ENCODE results near the gene CD40LG.

The CD40LG gene

GRCh38 chrX:136662104-136662503 is 14.1 kb downstream of the CD40LG start:
- no peak for TF ChIP-seq CTCF (conservative IDR thresholded peaks at IDR 0.05)
- no peak for TF ChIP-seq ZFX (IDR thresholded peaks at IDR 0.05)
- H3K27ac ChIP-seq, result no peak overlapping the region

- H3K27ac ChIP-seq, result no peak overlapping the region
Measured at GRCh38 chrX:136662976-136663375, 15.0 kb downstream of the CD40LG start.

GRCh38 chrX:136665258-136665900 is 17.4 kb downstream of the CD40LG start:
- no peak for TF ChIP-seq ZFX (IDR thresholded peaks at IDR 0.05)
- TF ChIP-seq CTCF (conservative IDR thresholded peaks at IDR 0.05), result no peak
- no peak overlapping the region for H3K27ac ChIP-seq

More at GRCh38 chrX:136662976-136663375, 15.0 kb downstream of the CD40LG start:
- TF ChIP-seq CTCF (conservative IDR thresholded peaks at IDR 0.05) (no peak), ZFX (IDR thresholded peaks at IDR 0.05) (no peak)

GRCh38 chrX:136666088-136666487 is 18.1 kb downstream of the CD40LG start:
- TF ChIP-seq ZFX (IDR thresholded peaks at IDR 0.05) (no peak), CTCF (conservative IDR thresholded peaks at IDR 0.05) (no peak)
- no peak overlapping the region for H3K27ac ChIP-seq

- no peak overlapping the region for H3K27ac ChIP-seq
- no peak for TF ChIP-seq ZFX (IDR thresholded peaks at IDR 0.05)
- no peak for TF ChIP-seq CTCF (conservative IDR thresholded peaks at IDR 0.05)
Measured at GRCh38 chrX:136667446-136668168, 19.6 kb downstream of the CD40LG start.

- TF ChIP-seq CTCF (conservative IDR thresholded peaks at IDR 0.05) (no peak), ZFX (IDR thresholded peaks at IDR 0.05) (no peak)
- no peak overlapping the region for H3K27ac ChIP-seq
Measured at GRCh38 chrX:136671006-136671610, 23.1 kb downstream of the CD40LG start.

All from C4-2B (cell line).